Measurements from ENCODE around the gene SESN3. TPM values are rescaled to one million over a fixed set of nuclear protein-coding genes. Genes with fewer than 3 reads are reported as not detected.

The SESN3 gene
- total and polyA plus RNA-seq, 8 donors = 1.6 to 26.8 (median 5.7) TPM

GRCh38 chr11:95248666-95249467, 17.9 kb upstream of the SESN3 start:
- TF ChIP-seq CTCF (IDR thresholded peaks at IDR 0.05) = no peak
- ATAC-seq = peak in 1 of 4 donors; percentile 35
- WGBS, 2 donors = 81 to 82% methylated on average over 4 of the region's 4 CpGs

GRCh38 chr11:95247883-95248282, 16.9 kb upstream of the SESN3 start:
- Histone ChIP-seq H3K36me3 (no peaks in the 10 kb centered on the region), H3K4me1 (no peaks in the 10 kb centered on the region), H3K27ac (no peak overlapping the region), H3K4me3 (no peak overlapping the region), H3K27me3 (no peaks in the 10 kb centered on the region), H3K9me3 (no peaks in the 10 kb centered on the region)
- ATAC-seq = no peak
- no peak for DNase-seq
- intact Hi-C loops (cut with DNase I) = no loop called here
- FAIRE-seq = no peak
- WGBS, 2 donors = 80 to 86% methylated on average over 3 of the region's 3 CpGs
- TF ChIP-seq CTCF (IDR thresholded peaks at IDR 0.05) = no peak

More at GRCh38 chr11:95248666-95249467, 17.9 kb upstream of the SESN3 start:
- no peaks in the 10 kb centered on the region for H3K4me1 ChIP-seq
- H3K36me3 ChIP-seq = no peaks in the 10 kb centered on the region
- no peak overlapping the region for H3K27ac ChIP-seq
- H3K27me3 ChIP-seq = no peaks in the 10 kb centered on the region
- H3K4me3 ChIP-seq = no peak overlapping the region
- intact Hi-C loops (cut with DNase I) = no loop called here
- DNase-seq (no peak), FAIRE-seq (no peak)
- no peaks in the 10 kb centered on the region for H3K9me3 ChIP-seq

- DNase-seq (no peak), ATAC-seq (no peak), FAIRE-seq (no peak)
- TF ChIP-seq CTCF (IDR thresholded peaks at IDR 0.05) = no peak
- H3K36me3 ChIP-seq = no peaks in the 10 kb centered on the region
- H3K4me3 ChIP-seq = no peak overlapping the region
- intact Hi-C loops (cut with DNase I) = no loop called here
- whole genome bisulfite sequencing, 2 donors = 26 to 42% methylated on average over 1 of the region's 1 CpG
- no peaks in the 10 kb centered on the region for H3K9me3 ChIP-seq
- no peak overlapping the region for H3K27ac ChIP-seq
- no peaks in the 10 kb centered on the region for H3K4me1 ChIP-seq
- no peaks in the 10 kb centered on the region for H3K27me3 ChIP-seq
Observed at GRCh38 chr11:95247127-95247684, 16.2 kb upstream of the SESN3 start.

- Histone ChIP-seq H3K4me3 (no peak overlapping the region), H3K9me3 (no peaks in the 10 kb centered on the region), H3K27ac (no peak overlapping the region), H3K27me3 (no peaks in the 10 kb centered on the region), H3K36me3 (no peaks in the 10 kb centered on the region), H3K4me1 (no peaks in the 10 kb centered on the region)
- ATAC-seq (no peak), FAIRE-seq (no peak), DNase-seq (no peak)
- WGBS, 2 donors = 97 to 100% methylated on average over 1 of the region's 1 CpG
- intact Hi-C loops (cut with DNase I) = no loop called here
- TF ChIP-seq CTCF (IDR thresholded peaks at IDR 0.05) = no peak
Observed at GRCh38 chr11:95245581-95245980, 14.6 kb upstream of the SESN3 start.

GRCh38 chr11:95245038-95245437, 14.0 kb upstream of the SESN3 start:
- intact Hi-C loops (cut with DNase I) = no loop called here
- ATAC-seq (peak in 1 of 4 donors; percentile 35), FAIRE-seq (no peak), DNase-seq (no peak)
- no peaks in the 10 kb centered on the region for H3K27me3 ChIP-seq
- H3K4me3 ChIP-seq = no peak overlapping the region
- H3K4me1 ChIP-seq = no peaks in the 10 kb centered on the region
- 48 to 55% methylated on average over 3 of the region's 3 CpGs for WGBS, 2 donors
- H3K9me3 ChIP-seq = no peaks in the 10 kb centered on the region
- no peaks in the 10 kb centered on the region for H3K36me3 ChIP-seq
- TF ChIP-seq CTCF (IDR thresholded peaks at IDR 0.05) = no peak
- no peak overlapping the region for H3K27ac ChIP-seq
